Measurements from ENCODE around the gene MAL.

MAL gene

DNA sequence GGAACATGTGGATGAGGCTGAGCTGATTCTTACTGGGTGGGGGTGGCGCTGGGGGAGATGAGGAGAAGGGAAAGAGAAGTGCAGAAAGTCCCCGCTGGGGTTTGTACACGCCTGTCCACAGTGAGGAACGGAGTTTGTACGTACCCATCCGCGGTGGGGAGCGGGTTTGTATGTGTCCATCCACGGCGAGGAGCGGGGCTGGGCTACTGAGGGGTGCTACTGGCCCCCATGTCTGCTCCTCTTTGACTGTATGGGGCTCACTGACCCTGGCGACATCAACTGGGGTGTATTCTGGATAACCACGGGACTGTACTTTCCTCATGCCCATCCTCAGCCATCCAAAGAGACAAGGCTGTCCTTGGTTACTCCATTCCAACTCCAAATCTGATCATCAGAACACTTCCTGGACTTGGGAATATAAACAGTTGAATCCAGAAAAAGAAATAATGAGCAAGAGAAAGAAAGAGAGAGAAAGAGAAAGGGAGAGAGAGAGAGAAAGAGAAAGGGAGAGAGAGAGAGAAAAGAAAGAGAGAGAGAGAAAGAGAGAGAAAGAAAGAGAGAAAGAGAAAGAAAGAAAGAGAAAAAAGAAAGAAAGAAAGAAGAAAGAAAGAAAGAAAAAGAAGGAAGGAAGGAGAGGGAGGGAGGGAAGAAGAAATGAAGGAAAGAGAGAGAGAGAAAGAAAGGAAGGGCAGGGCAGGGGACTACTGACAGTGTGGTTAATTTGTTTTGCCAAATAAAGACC is 21.0 kb downstream of the MAL start:
- H3K4me3 ChIP-seq (ENCODE audit: low read length), result no peak overlapping the region

DNA sequence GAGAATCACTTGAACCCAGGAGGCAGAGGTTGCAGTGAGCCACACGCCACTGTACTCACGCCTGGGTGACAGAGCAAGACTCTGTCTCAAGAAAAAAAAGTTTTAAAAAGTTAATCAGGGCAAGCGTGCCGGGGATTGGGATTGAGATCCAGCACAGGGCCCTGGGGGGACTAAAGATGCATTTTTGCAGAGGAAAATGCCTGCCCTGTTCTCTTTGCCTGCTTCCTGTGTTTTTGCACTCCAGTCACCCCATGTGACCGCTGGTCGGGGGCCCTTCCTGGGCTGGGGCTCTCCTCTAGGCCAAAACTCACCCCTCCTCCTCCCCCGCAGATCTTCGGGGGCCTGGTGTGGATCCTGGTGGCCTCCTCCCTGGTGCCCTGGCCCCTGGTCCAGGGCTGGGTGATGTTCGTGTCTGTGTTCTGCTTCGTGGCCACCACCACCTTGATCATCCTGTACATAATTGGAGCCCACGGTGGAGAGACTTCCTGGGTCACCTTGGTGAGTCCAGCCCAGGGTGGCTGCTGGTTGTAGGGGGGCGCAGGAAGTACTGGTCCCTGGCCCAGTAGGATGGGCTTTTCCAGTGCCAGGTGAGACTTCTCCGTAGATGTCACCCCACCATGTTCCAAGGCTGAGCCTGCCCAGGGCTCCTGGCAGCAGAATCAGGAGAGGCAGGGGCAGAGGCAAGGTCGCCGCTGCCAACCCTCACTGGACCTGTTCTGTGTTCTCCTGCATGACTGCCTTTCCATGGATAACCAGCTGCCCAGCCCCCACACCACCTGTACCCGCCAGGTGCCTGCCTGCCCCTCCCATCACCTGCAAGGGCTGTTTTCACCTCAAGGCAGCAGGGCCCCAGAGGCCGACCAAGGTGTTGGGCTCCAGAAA is 22.4 kb downstream of the MAL start:
- no peak overlapping the region for H3K4me3 ChIP-seq (ENCODE audit: low read length)
- no peak overlapping the region for H3K9ac ChIP-seq (ENCODE audit: low read length)
- no peak for DNase-seq (ENCODE audit: low read depth)
- H3K4me1 ChIP-seq (ENCODE audit: control insufficient read depth, insufficient read depth, low read length), result peaks cover 8% of the 10 kb centered on the region
- H3K36me3 ChIP-seq (ENCODE audit: control insufficient read depth, insufficient read depth, low read length, severe bottlenecking), result no peaks in the 10 kb centered on the region
- no peaks in the 10 kb centered on the region for H3K9me3 ChIP-seq (ENCODE audit: control insufficient read depth, low read length)
- H3K27me3 ChIP-seq (replicated peaks; ENCODE audit: control insufficient read depth, insufficient read depth, low read length), result peaks cover 69% of the 10 kb centered on the region

More for the DNA sequence above, 21.0 kb downstream of the MAL start:
- Histone ChIP-seq H3K9me3 (ENCODE audit: control insufficient read depth, low read length) (no peaks in the 10 kb centered on the region), H3K9ac (ENCODE audit: low read length) (no peak overlapping the region), H3K27me3 (replicated peaks; ENCODE audit: control insufficient read depth, insufficient read depth, low read length) (peaks cover 69% of the 10 kb centered on the region), H3K36me3 (ENCODE audit: control insufficient read depth, insufficient read depth, low read length, severe bottlenecking) (no peaks in the 10 kb centered on the region), H3K4me1 (ENCODE audit: control insufficient read depth, insufficient read depth, low read length) (peaks cover 8% of the 10 kb centered on the region)
- no peak for DNase-seq (ENCODE audit: low read depth)

DNA sequence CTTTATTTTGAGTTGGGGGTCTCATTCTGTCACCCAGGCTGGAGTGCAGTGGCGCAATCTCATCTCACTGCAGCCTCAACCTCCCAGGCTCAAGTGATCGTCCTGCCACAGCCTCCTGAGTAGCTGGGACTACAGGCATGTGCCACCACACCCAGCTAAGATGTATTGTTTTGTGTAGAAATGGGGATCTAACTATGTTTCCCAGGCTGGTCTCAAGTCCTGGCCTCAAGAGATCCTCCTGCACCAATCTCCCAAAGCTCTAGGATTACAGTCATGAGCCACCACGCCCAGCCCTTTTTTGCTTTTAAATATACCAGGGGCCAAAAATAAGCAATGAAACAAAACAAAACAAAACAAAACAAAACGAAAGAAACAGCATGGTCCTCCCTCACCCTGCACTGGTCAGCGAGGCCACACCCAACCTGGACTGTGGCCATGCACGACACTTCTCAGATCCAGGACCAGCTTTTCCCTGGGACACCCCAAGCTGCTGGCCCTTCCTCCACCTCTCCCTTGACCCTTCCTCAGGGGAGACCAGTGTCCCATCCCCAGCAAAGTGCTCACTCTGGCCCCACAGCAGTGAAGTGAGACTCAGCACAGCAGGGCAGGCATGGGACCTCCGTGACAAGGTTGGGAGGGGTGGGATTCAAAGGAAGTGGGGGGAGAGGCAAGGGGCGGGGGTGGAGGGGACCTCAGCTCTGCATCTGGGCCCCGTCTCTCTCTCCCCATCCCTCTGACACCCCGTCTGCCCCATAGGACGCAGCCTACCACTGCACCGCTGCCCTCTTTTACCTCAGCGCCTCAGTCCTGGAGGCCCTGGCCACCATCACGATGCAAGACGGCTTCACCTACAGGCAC is 23.5 kb downstream of the MAL start:
- H3K4me3 ChIP-seq (ENCODE audit: low read length), result no peak overlapping the region
- no peaks in the 10 kb centered on the region for H3K9me3 ChIP-seq (ENCODE audit: control insufficient read depth, low read length)
- no peak for DNase-seq (ENCODE audit: low read depth)
- no peaks in the 10 kb centered on the region for H3K4me1 ChIP-seq (ENCODE audit: control insufficient read depth, insufficient read depth, low read length)
- peaks cover 77% of the 10 kb centered on the region for H3K27me3 ChIP-seq (replicated peaks; ENCODE audit: control insufficient read depth, insufficient read depth, low read length)
- no peak overlapping the region for H3K9ac ChIP-seq (ENCODE audit: low read length)
- H3K36me3 ChIP-seq (ENCODE audit: control insufficient read depth, insufficient read depth, low read length, severe bottlenecking), result no peaks in the 10 kb centered on the region

DNA sequence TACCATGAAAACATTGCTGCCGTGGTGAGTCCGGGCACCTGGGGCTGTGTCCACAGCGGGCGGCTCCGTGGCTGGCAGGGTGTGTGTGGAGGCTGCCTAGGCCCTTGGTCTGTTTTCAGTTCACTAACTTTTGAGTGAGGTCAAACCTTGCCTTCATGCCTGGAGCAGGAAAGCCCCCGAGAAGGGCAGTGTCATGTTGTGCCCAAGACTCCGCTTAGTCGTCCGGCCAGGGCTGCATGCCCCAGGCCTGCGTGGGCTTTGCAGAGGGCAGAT is 24.1 kb downstream of the MAL start:
- peaks cover 82% of the 10 kb centered on the region for H3K27me3 ChIP-seq (replicated peaks; ENCODE audit: control insufficient read depth, insufficient read depth, low read length)
- H3K36me3 ChIP-seq (ENCODE audit: control insufficient read depth, insufficient read depth, low read length, severe bottlenecking), result no peaks in the 10 kb centered on the region
- no peak overlapping the region for H3K9ac ChIP-seq (ENCODE audit: low read length)
- DNase-seq (ENCODE audit: low read depth), result no peak
- no peaks in the 10 kb centered on the region for H3K9me3 ChIP-seq (ENCODE audit: control insufficient read depth, low read length)
- no peak overlapping the region for H3K4me3 ChIP-seq (ENCODE audit: low read length)
- H3K4me1 ChIP-seq (ENCODE audit: control insufficient read depth, insufficient read depth, low read length), result no peaks in the 10 kb centered on the region

DNA sequence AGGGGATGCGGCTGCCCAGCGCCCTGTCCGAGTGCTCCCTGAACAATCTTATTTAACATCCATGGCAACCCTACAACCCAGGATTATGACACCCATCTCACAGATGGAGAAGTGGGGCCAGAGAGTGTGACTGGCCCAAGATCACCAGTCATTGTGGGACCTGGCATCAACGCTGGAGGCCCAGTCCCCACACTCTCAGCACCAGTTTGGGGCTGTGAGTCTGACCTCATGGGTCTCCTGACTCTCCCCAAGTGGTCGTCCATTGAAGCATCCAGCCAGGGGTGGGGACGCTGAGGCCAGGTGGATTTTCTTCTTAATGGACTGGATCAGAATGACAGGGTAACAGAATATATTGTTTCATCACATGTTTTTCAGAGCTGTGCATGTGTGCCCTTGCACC is 24.5 kb downstream of the MAL start:
- Histone ChIP-seq H3K4me1 (ENCODE audit: control insufficient read depth, insufficient read depth, low read length) (no peaks in the 10 kb centered on the region), H3K9me3 (ENCODE audit: control insufficient read depth, low read length) (no peaks in the 10 kb centered on the region), H3K27me3 (replicated peaks; ENCODE audit: control insufficient read depth, insufficient read depth, low read length) (peaks cover 83% of the 10 kb centered on the region), H3K4me3 (ENCODE audit: low read length) (no peak overlapping the region), H3K9ac (ENCODE audit: low read length) (no peak overlapping the region), H3K36me3 (ENCODE audit: control insufficient read depth, insufficient read depth, low read length, severe bottlenecking) (no peaks in the 10 kb centered on the region)
- no peak for DNase-seq (ENCODE audit: low read depth)

DNA sequence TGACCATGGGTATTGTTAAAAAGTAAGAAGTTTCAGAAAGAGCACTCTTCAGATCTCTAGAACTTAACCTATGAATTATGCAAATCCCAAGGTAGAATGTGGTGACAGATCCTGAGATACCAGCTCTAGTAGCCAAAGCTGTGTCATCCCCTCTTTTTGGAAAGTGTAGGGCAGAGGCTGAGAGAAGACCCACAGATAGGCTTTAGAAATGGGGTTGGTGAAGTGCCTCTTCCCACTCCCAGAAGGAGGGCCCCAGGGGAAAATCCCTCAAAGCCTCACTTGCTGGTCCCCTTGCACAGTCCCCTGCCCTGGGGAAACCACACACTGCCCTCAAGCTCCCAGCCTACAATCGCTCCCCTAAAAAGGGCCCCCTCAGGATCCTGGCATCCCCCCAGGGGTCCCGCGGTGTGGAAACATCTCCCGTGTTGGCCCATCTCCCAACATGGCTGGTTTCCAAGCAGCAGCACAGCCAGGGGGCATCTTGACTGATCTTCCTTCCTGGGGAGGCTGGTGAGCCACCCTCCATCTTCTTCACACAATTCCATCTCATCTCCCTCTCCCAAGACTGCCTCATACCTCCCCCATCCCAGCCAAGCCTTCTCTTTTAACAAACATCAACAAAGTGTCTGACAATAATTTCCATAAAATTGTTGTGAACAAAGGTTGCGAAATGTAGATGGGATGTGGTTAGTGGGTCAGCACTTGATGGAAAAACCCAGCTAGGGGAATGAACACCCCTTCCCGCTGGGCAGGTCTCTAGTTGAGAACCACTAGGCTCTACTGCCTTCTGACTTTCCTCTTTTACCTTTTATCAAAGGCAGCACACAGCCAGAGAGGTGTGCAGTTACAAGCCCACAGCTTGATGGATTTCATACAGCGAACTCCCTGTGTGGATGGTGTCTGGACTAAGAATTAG is 25.1 kb downstream of the MAL start:
- H3K36me3 ChIP-seq (ENCODE audit: control insufficient read depth, insufficient read depth, low read length, severe bottlenecking), result no peaks in the 10 kb centered on the region
- no peaks in the 10 kb centered on the region for H3K9me3 ChIP-seq (ENCODE audit: control insufficient read depth, low read length)
- no peak overlapping the region for H3K9ac ChIP-seq (ENCODE audit: low read length)
- H3K4me1 ChIP-seq (ENCODE audit: control insufficient read depth, insufficient read depth, low read length), result no peaks in the 10 kb centered on the region
- no peak for DNase-seq (ENCODE audit: low read depth)
- H3K27me3 ChIP-seq (replicated peaks; ENCODE audit: control insufficient read depth, insufficient read depth, low read length), result peaks cover 79% of the 10 kb centered on the region
- no peak overlapping the region for H3K4me3 ChIP-seq (ENCODE audit: low read length)

DNA sequence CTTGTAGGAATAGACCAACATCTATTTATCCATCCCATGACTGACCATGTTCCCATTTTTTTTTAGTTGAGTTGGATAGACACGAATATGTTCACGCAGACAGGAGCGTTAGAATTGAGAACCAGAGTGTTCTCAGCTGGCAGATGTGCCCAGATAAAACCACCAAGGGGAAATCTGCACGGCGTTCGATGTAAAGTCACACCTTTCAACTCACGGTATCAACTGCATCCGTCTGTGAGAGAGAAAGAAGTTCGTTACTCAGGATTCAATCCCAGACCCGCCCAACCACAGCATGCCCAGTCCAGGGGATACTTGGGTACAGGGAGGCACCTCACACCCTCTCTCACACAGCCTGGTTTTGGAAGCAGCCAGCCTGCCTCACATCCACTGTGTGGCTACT is 26.1 kb downstream of the MAL start:
- no peak overlapping the region for H3K9ac ChIP-seq (ENCODE audit: low read length)
- H3K9me3 ChIP-seq (ENCODE audit: control insufficient read depth, low read length), result no peaks in the 10 kb centered on the region
- DNase-seq (ENCODE audit: low read depth), result no peak
- H3K36me3 ChIP-seq (ENCODE audit: control insufficient read depth, insufficient read depth, low read length, severe bottlenecking), result no peaks in the 10 kb centered on the region
- peaks cover 79% of the 10 kb centered on the region for H3K27me3 ChIP-seq (replicated peaks; ENCODE audit: control insufficient read depth, insufficient read depth, low read length)
- H3K4me3 ChIP-seq (ENCODE audit: low read length), result no peak overlapping the region
- no peaks in the 10 kb centered on the region for H3K4me1 ChIP-seq (ENCODE audit: control insufficient read depth, insufficient read depth, low read length)

DNA sequence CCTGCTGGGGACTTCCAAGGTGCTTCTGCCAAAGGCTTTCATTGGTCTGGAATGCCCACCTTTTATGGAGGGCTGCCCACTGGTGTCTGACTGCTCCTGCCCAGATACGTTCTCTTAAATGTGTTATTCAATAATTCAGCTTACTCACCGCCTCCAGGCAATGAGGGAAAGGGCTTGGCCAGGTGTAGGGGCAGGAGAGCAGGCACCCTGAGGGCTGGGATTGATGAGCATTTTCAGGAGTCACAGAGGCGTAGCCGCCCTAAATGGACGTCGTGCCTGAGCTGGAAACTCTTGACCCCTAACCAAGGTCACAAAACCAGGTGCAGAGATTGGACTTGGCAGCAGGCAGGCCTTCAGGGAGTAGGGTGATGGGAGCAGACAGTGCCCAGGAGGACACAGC is 26.8 kb downstream of the MAL start:
- no peak for DNase-seq (ENCODE audit: low read depth)
- H3K4me1 ChIP-seq (ENCODE audit: control insufficient read depth, insufficient read depth, low read length), result no peaks in the 10 kb centered on the region
- no peaks in the 10 kb centered on the region for H3K9me3 ChIP-seq (ENCODE audit: control insufficient read depth, low read length)
- H3K27me3 ChIP-seq (replicated peaks; ENCODE audit: control insufficient read depth, insufficient read depth, low read length), result peaks cover 74% of the 10 kb centered on the region
- no peak overlapping the region for H3K4me3 ChIP-seq (ENCODE audit: low read length)
- no peak overlapping the region for H3K9ac ChIP-seq (ENCODE audit: low read length)
- no peaks in the 10 kb centered on the region for H3K36me3 ChIP-seq (ENCODE audit: control insufficient read depth, insufficient read depth, low read length, severe bottlenecking)

DNA sequence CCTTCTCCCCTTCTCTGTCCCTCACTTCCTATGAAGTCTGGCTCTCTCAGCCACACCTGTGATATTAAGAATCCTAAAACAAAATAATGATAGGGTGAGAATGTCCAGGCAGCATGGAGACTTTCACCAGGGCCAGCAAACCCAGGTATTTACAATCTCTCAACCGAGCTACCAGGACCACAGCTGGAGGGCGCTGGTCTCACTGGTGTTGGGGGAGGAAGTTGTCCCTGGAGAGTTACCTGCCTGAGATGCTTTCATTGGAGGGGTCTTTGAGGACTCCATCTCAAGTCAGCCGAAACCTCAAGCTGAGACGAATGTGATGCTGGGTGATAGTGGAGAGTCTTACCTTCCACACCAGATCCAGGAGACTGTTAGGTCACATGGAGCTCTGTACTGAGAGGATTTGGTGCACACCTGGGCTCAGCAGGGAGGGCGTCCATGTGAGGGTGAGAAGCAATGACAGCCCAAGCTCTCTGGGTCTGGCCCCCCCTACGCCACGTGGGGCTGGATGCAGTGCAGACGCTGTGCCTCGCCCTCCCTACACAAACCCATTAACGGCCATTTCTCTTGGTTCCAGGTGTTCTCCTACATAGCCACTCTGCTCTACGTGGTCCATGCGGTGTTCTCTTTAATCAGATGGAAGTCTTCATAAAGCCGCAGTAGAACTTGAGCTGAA is 27.4 kb downstream of the MAL start:
- peaks cover 72% of the 10 kb centered on the region for H3K27me3 ChIP-seq (replicated peaks; ENCODE audit: control insufficient read depth, insufficient read depth, low read length)
- no peaks in the 10 kb centered on the region for H3K9me3 ChIP-seq (ENCODE audit: control insufficient read depth, low read length)
- no peaks in the 10 kb centered on the region for H3K36me3 ChIP-seq (ENCODE audit: control insufficient read depth, insufficient read depth, low read length, severe bottlenecking)
- no peak for DNase-seq (ENCODE audit: low read depth)
- no peaks in the 10 kb centered on the region for H3K4me1 ChIP-seq (ENCODE audit: control insufficient read depth, insufficient read depth, low read length)
- H3K4me3 ChIP-seq (ENCODE audit: low read length), result no peak overlapping the region
- no peak overlapping the region for H3K9ac ChIP-seq (ENCODE audit: low read length)

DNA sequence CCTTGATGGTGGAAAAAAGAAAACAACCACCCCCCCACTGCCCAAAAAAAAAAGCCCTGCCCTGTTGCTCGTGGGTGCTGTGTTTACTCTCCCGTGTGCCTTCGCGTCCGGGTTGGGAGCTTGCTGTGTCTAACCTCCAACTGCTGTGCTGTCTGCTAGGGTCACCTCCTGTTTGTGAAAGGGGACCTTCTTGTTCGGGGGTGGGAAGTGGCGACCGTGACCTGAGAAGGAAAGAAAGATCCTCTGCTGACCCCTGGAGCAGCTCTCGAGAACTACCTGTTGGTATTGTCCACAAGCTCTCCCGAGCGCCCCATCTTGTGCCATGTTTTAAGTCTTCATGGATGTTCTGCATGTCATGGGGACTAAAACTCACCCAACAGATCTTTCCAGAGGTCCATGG is 28.0 kb downstream of the MAL start:
- H3K9me3 ChIP-seq (ENCODE audit: control insufficient read depth, low read length), result no peaks in the 10 kb centered on the region
- peaks cover 72% of the 10 kb centered on the region for H3K27me3 ChIP-seq (replicated peaks; ENCODE audit: control insufficient read depth, insufficient read depth, low read length)
- no peak for DNase-seq (ENCODE audit: low read depth)
- no peak overlapping the region for H3K9ac ChIP-seq (ENCODE audit: low read length)
- H3K36me3 ChIP-seq (ENCODE audit: control insufficient read depth, insufficient read depth, low read length, severe bottlenecking), result no peaks in the 10 kb centered on the region
- no peaks in the 10 kb centered on the region for H3K4me1 ChIP-seq (ENCODE audit: control insufficient read depth, insufficient read depth, low read length)
- H3K4me3 ChIP-seq (ENCODE audit: low read length), result no peak overlapping the region

Measured in adipocyte (in vitro differentiated cells).